Neuronal stem cell (in vitro differentiated cells): ENCODE measurements around the gene HDAC7.

Source experiments
- DNase-seq: peaks from one replicate; pipeline ENCODE4 v3.0.0-alpha.2; 2013; ENCODE audit warnings: low spot score
- H2AFZ ChIP-seq: one replicate; pipeline ENCODE4 v1.6.1; 2013; ENCODE audit warnings: mild to moderate bottlenecking, low read length, inconsistent platforms
- H2AK5ac ChIP-seq: 2 replicates; pipeline ENCODE4 v1.6.1; 2013; ENCODE audit warnings: low read depth, mild to moderate bottlenecking, inconsistent platforms, low read length, moderate library complexity, mixed read lengths
- H2BK120ac ChIP-seq: 2 replicates; pipeline ENCODE4 v1.6.1; 2013; ENCODE audit warnings: low read depth, mild to moderate bottlenecking, inconsistent platforms, low read length, moderate library complexity, mixed read lengths
- H2BK12ac ChIP-seq: one replicate; pipeline ENCODE4 v1.6.1; 2013; ENCODE audit warnings: low read length, inconsistent platforms
- H2BK15ac ChIP-seq: 2 replicates; pipeline ENCODE4 v1.6.1; 2013; ENCODE audit warnings: mild to moderate bottlenecking, low read length, inconsistent platforms, mixed read lengths
- H2BK5ac ChIP-seq: one replicate; pipeline ENCODE4 v1.6.1; 2013; ENCODE audit warnings: inconsistent platforms, mild to moderate bottlenecking, low read length, moderate library complexity
- H3K14ac ChIP-seq: one replicate; pipeline ENCODE4 v1.6.1; 2013; ENCODE audit warnings: low read length, inconsistent platforms
- H3K18ac ChIP-seq: 2 replicates; pipeline ENCODE4 v1.6.1; 2013; ENCODE audit warnings: low read length, inconsistent platforms
- H3K23ac ChIP-seq: 2 replicates; pipeline ENCODE4 v1.6.1; 2013; ENCODE audit warnings: low read depth, mild to moderate bottlenecking, mixed read lengths, low read length, inconsistent platforms; ENCODE audit not compliant: poor library complexity
- H3K27ac ChIP-seq: replicated peaks from 3 replicates; pipeline ENCODE4 v1.5.1; 2013; ENCODE audit warnings: low read length, inconsistent platforms
- H3K27me3 ChIP-seq, 3 experiments: 2 replicates each; pipeline ENCODE4 v1.6.1; 2013; ENCODE audit warnings: low read length in 3 of 3, mild to moderate bottlenecking in 2 of 3, inconsistent platforms in 1 of 3, low read depth in 1 of 3, mixed read lengths in 1 of 3, moderate library complexity in 1 of 3; ENCODE audit not compliant: control insufficient read depth in 3 of 3, insufficient read depth in 3 of 3
- H3K36me3 ChIP-seq, 2 donors: replicated peaks in 1 of 2; 2 replicates each; pipeline ENCODE4 v1.6.1; 2013; ENCODE audit warnings: low read length in 2 of 2; ENCODE audit not compliant: control insufficient read depth in 2 of 2, insufficient read depth in 2 of 2
- H3K4ac ChIP-seq: 2 replicates; pipeline ENCODE4 v1.6.1; 2013; ENCODE audit warnings: inconsistent platforms, mild to moderate bottlenecking, low read length, moderate library complexity
- H3K4me1 ChIP-seq, 2 donors: 1 replicate in 1 of 2; 2 replicates in 1 of 2; pipeline ENCODE4 v1.6.1; 2013; ENCODE audit warnings: low read length in 2 of 2, low read depth in 1 of 2; ENCODE audit not compliant: control insufficient read depth in 2 of 2, insufficient read depth in 1 of 2
- H3K4me2 ChIP-seq: one replicate; pipeline ENCODE4 v1.6.1; 2013; ENCODE audit warnings: mild to moderate bottlenecking, low read length, inconsistent platforms; ENCODE audit not compliant: insufficient read depth, poor library complexity, severe bottlenecking
- H3K4me3 ChIP-seq, 2 donors: 2 replicates each; pipeline ENCODE4 v1.5.1; 2013; ENCODE audit warnings: low read length in 2 of 2, mild to moderate bottlenecking in 2 of 2, inconsistent platforms in 1 of 2, moderate library complexity in 1 of 2
- H3K79me1 ChIP-seq: one replicate; pipeline ENCODE4 v1.6.1; 2013; ENCODE audit warnings: low read depth, mild to moderate bottlenecking, inconsistent platforms, low read length, moderate library complexity
- H3K9ac ChIP-seq: one replicate; pipeline ENCODE4 v1.6.1; 2013; ENCODE audit warnings: mild to moderate bottlenecking, low read depth, low read length, inconsistent platforms; ENCODE audit not compliant: poor library complexity
- H3K9me3 ChIP-seq, 2 donors: replicated peaks in 1 of 2; 2 replicates each; pipeline versions ENCODE3 to v1.6.1; 2013; ENCODE audit warnings: low read length in 2 of 2, mild to moderate bottlenecking in 2 of 2, inconsistent platforms in 1 of 2, low read depth in 1 of 2, mixed read lengths in 1 of 2, moderate library complexity in 1 of 2; ENCODE audit not compliant: control insufficient read depth in 2 of 2, insufficient read depth in 1 of 2
- H4K8ac ChIP-seq: one replicate; pipeline ENCODE4 v1.6.1; 2013; ENCODE audit warnings: low read depth, mild to moderate bottlenecking, inconsistent platforms, low read length, moderate library complexity
- H4K91ac ChIP-seq: one replicate; pipeline ENCODE4 v1.6.1; 2013; ENCODE audit warnings: low read length, low read depth, mild to moderate bottlenecking, inconsistent platforms; ENCODE audit not compliant: poor library complexity
- WGBS, 2 donors: extraction: QIAGEN DNeasy Blood & Tissue Kit; methylation state at CpG; one replicate each; pipeline ENCODE4 v1.1.7; 2013; ENCODE audit warnings: missing lambda C conversion rate in 2 of 2, mixed read lengths in 1 of 2; ENCODE audit not compliant: insufficient read length in 2 of 2, insufficient replicate concordance in 1 of 2; ENCODE audit errors: extremely low coverage in 2 of 2; 5-methylcytosine and 5-hydroxymethylcytosine counted together

Gene HDAC7

DNA sequence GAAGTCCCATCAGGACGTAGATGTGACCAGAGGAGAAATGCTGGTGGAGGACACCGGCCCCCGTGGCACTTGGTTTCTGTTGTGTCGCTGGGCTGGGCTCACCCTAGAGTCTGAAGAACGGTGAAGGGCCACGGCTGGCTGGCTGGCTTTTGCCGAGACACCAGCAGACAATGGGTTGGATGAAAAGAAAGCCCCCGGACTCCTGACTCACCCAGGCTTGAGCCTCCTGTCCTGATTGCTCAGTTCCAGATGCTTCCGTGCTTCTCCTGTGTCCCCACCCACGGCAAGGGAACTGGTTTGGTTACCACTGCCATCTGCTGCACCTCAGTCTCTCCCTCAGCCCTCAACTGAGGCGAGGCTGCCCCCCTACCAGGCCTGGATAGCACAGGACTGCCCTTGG, 84.1 kb downstream of the HDAC7 start:
- no CpG with 5 or more reads among the region's 11 CpGs for WGBS, 2 donors

GRCh38 chr12:47734725-47735480, 84.8 kb downstream of the HDAC7 start:
- H3K4ac ChIP-seq, result peak overlapping the region; percentile 31
- H3K4me1 ChIP-seq, result peaks cover 20% of the 10 kb centered on the region in 2 donors
- peak overlapping the region; percentile 81 for H2AFZ ChIP-seq
- H3K14ac ChIP-seq, result peak overlapping the region; percentile 83
- peak overlapping the region; percentile 40 for H4K91ac ChIP-seq
- no peak overlapping the region for H3K27ac ChIP-seq
- peak overlapping the region; percentile 30 for H2BK12ac ChIP-seq
- peak overlapping the region; percentile 49 for H3K23ac ChIP-seq
- peak overlapping the region; percentile 14 for H2BK120ac ChIP-seq
- H3K36me3 ChIP-seq, result no peaks in the 10 kb centered on the region
- no peak for DNase-seq
- no peak overlapping the region for H3K4me2 ChIP-seq
- no peaks in the 10 kb centered on the region for H3K27me3 ChIP-seq
- H4K8ac ChIP-seq, result no peak overlapping the region
- peak overlapping the region; percentile 31 for H2BK15ac ChIP-seq
- H3K79me1 ChIP-seq, result no peaks in the 10 kb centered on the region
- no peak overlapping the region for H3K4me3 ChIP-seq
- H3K18ac ChIP-seq, result peak overlapping the region; percentile 93
- H3K9ac ChIP-seq, result peak overlapping the region; percentile 57
- no peaks in the 10 kb centered on the region for H3K9me3 ChIP-seq
- no CpG with 5 or more reads among the region's 12 CpGs for WGBS, 2 donors
- peak overlapping the region; percentile 72 for H2AK5ac ChIP-seq
- peak overlapping the region; percentile 14 for H2BK5ac ChIP-seq

More for the DNA sequence above, 84.1 kb downstream of the HDAC7 start:
- peak overlapping the region; percentile 35 for H2BK12ac ChIP-seq
- peak overlapping the region; percentile 14 for H2BK5ac ChIP-seq
- no peak overlapping the region for H4K91ac ChIP-seq
- H3K9ac ChIP-seq, result no peak overlapping the region
- no peak overlapping the region for H3K4ac ChIP-seq
- H3K27ac ChIP-seq, result no peak overlapping the region
- no peak overlapping the region for H4K8ac ChIP-seq
- H2AFZ ChIP-seq, result peak overlapping the region; percentile 81
- peak overlapping the region; percentile 72 for H2AK5ac ChIP-seq
- peaks cover 20 to 21% of the 10 kb centered on the region in 2 donors for H3K4me1 ChIP-seq
- no peaks in the 10 kb centered on the region for H3K36me3 ChIP-seq
- H3K14ac ChIP-seq, result peak overlapping the region; percentile 56
- no peak for DNase-seq
- no peaks in the 10 kb centered on the region for H3K9me3 ChIP-seq
- peak overlapping the region; percentile 93 for H3K18ac ChIP-seq
- no peak overlapping the region for H3K4me3 ChIP-seq
- H3K27me3 ChIP-seq, result no peaks in the 10 kb centered on the region
- H2BK120ac ChIP-seq, result peak overlapping the region; percentile 14
- H2BK15ac ChIP-seq, result peak overlapping the region; percentile 31
- no peak overlapping the region for H3K4me2 ChIP-seq
- no peak overlapping the region for H3K23ac ChIP-seq
- no peaks in the 10 kb centered on the region for H3K79me1 ChIP-seq

- H2BK120ac ChIP-seq, result no peak overlapping the region
- H3K23ac ChIP-seq, result no peak overlapping the region
- no peak overlapping the region for H2BK5ac ChIP-seq
- peak overlapping the region; percentile 70 for H3K18ac ChIP-seq
- H3K9me3 ChIP-seq, result no peaks in the 10 kb centered on the region
- no peak overlapping the region for H4K8ac ChIP-seq
- no peak overlapping the region for H2AK5ac ChIP-seq
- no peak overlapping the region for H3K4me2 ChIP-seq
- H3K36me3 ChIP-seq, result no peaks in the 10 kb centered on the region
- H3K27ac ChIP-seq, result no peak overlapping the region
- H2BK15ac ChIP-seq, result peak overlapping the region; percentile 79
- no peak overlapping the region for H3K4me3 ChIP-seq
- DNase-seq, result no peak
- H4K91ac ChIP-seq, result no peak overlapping the region
- H3K79me1 ChIP-seq, result no peaks in the 10 kb centered on the region
- H2BK12ac ChIP-seq, result no peak overlapping the region
- H3K4ac ChIP-seq, result no peak overlapping the region
- no peak overlapping the region for H3K14ac ChIP-seq
- H2AFZ ChIP-seq, result no peak overlapping the region
- no peak overlapping the region for H3K9ac ChIP-seq
- peaks cover 20% of the 10 kb centered on the region in 2 donors for H3K4me1 ChIP-seq
- no CpG with 5 or more reads among the region's 4 CpGs for WGBS, 2 donors
- no peaks in the 10 kb centered on the region for H3K27me3 ChIP-seq
These were observed 86.6 kb downstream of the HDAC7 start for GRCh38 chr12:47733142-47733541.
